B cell (primary cell): ENCODE results near the gene RND1. TPM values are rescaled to one million over a fixed set of nuclear protein-coding genes. Genes with fewer than 3 reads are reported as not detected.

Source experiments
- ATAC-seq: fragments of 200-7000 bp; cut with Tn5 transposase; one replicate; pipeline ENCODE4 v1.10.0; 2021; ENCODE audit warnings: low read depth, mild to moderate bottlenecking, moderate number of reproducible peaks, moderate library complexity
- CTCF ChIA-PET: fragments of 350-600 bp; sonication (Branson Sonifier 250); formaldehyde crosslinking; loops from one replicate; lab custom pipeline; 2021; ENCODE audit warnings: antibody characterized with exemption, inconsistent platforms; lab: Charles Lee
- POLR2A ChIA-PET: fragments of 350-600 bp; sonication (Branson Sonifier 250); formaldehyde crosslinking; loops from one replicate; lab custom pipeline; 2021; ENCODE audit warnings: antibody characterized with exemption; lab: Charles Lee
- DNase-seq: peaks from one replicate; pipeline ENCODE4 v3.0.0; 2013
- H2AFZ ChIP-seq: 2 replicates; pipeline ENCODE4 v1.6.1; 2012; ENCODE audit warnings: mild to moderate bottlenecking, low read depth, low read length; ENCODE audit not compliant: insufficient read depth, poor library complexity, severe bottlenecking
- H3K27ac ChIP-seq, 2 donors: 1 replicate in 1 of 2; 2 replicates in 1 of 2; pipeline ENCODE4 v1.5.1; 2012 to 2013; ENCODE audit warnings: low read length in 2 of 2, mild to moderate bottlenecking in 2 of 2, moderate library complexity in 1 of 2
- H3K27me3 ChIP-seq, 4 experiments: fragments of 200-600 bp in 1 of 4; sonication (generic) in 1 of 4; replicated peaks in 1 of 4; 1 replicate in 2 of 4; 2 replicates in 2 of 4; pipeline versions ENCODE4 v1.6.1 to v1.7.0; 2013 to 2016; ENCODE audit warnings: low read length in 3 of 4, mild to moderate bottlenecking in 2 of 4, mixed read lengths in 1 of 4, moderate library complexity in 1 of 4; ENCODE audit not compliant: insufficient read depth in 4 of 4, control insufficient read depth in 3 of 4; ENCODE audit errors: control extremely low read depth in 1 of 4
- H3K36me3 ChIP-seq, 2 experiments: replicated peaks in 1 of 2; 1 replicate in 1 of 2; 2 replicates in 1 of 2; pipeline versions ENCODE4 v1.6.1 to v1.7.1; 2013; ENCODE audit warnings: low read length in 1 of 2; ENCODE audit not compliant: insufficient read depth in 2 of 2, control insufficient read depth in 1 of 2; ENCODE audit errors: control extremely low read depth in 1 of 2, extremely low read depth in 1 of 2
- H3K4me1 ChIP-seq, 2 donors: fragments of 200-600 bp in 1 of 2; sonication (generic) in 1 of 2; 1 replicate in 1 of 2; 2 replicates in 1 of 2; pipeline versions ENCODE4 v1.5.1 to v1.6.1; 2013 to 2017; ENCODE audit warnings: low read length in 2 of 2; ENCODE audit not compliant: control insufficient read depth in 2 of 2, insufficient read depth in 2 of 2
- H3K4me2 ChIP-seq: replicated peaks from 2 replicates; pipeline ENCODE3; 2012; ENCODE audit warnings: mild to moderate bottlenecking, low read depth, low read length; ENCODE audit not compliant: poor library complexity, severe bottlenecking
- H3K4me3 ChIP-seq, 5 experiments: fragments of 200-600 bp in 1 of 5; sonication (generic) in 1 of 5; 1 replicate in 3 of 5; 2 replicates in 2 of 5; pipeline versions ENCODE4 v1.5.1 to v1.7.0; 2011 to 2016; ENCODE audit warnings: low read length in 4 of 5, mild to moderate bottlenecking in 4 of 5, low read depth in 2 of 5, control low read depth in 1 of 5, moderate library complexity in 1 of 5; ENCODE audit not compliant: insufficient read depth in 1 of 5; ENCODE audit errors: control extremely low read depth in 1 of 5, extremely low read depth in 1 of 5
- H3K79me2 ChIP-seq: fragments of 200-600 bp; sonication (generic); one replicate; pipeline ENCODE4 v1.6.0; 2016; ENCODE audit warnings: low read length; ENCODE audit not compliant: control insufficient read depth, insufficient read depth
- H3K9ac ChIP-seq: fragments of 200-600 bp; sonication (generic); 2 replicates; pipeline ENCODE4 v1.6.1; 2017; ENCODE audit warnings: mild to moderate bottlenecking, low read length, moderate library complexity
- H3K9me3 ChIP-seq, 3 donors: one replicate each; pipeline versions ENCODE4 v1.6.1 to v1.7.1; 2013; ENCODE audit warnings: low read length in 2 of 3; ENCODE audit not compliant: control insufficient read depth in 2 of 3, insufficient read depth in 1 of 3; ENCODE audit errors: control extremely low read depth in 1 of 3
- H4K20me1 ChIP-seq: 2 replicates; pipeline ENCODE4 v1.6.0; 2012; ENCODE audit warnings: mild to moderate bottlenecking, low read length; ENCODE audit not compliant: insufficient read depth, control insufficient read depth, poor library complexity, severe bottlenecking
- H3K27ac Mint-ChIP-seq: one replicate; pipeline ENCODE4 v1.8.0; 2021; ENCODE audit warnings: mixed read lengths
- H3K27me3 Mint-ChIP-seq: one replicate; pipeline ENCODE4 v1.8.0; 2021; ENCODE audit warnings: mixed read lengths
- H3K4me1 Mint-ChIP-seq: one replicate; pipeline ENCODE4 v1.8.0; 2021; ENCODE audit warnings: mixed read lengths
- H3K4me3 Mint-ChIP-seq: one replicate; pipeline ENCODE4 v1.8.0; 2021; ENCODE audit warnings: mixed read lengths
- H3K9me3 Mint-ChIP-seq: one replicate; pipeline ENCODE4 v1.8.0; 2022; ENCODE audit warnings: mixed read lengths; ENCODE audit not compliant: insufficient read depth
- EZH2 ChIP-seq: IDR thresholded peaks from 2 replicates; pipeline ENCODE4 v1.6.1; 2012; ENCODE audit warnings: borderline replicate concordance, low read depth, mild to moderate bottlenecking, moderate library complexity, low read length; ENCODE audit not compliant: insufficient read depth, poor library complexity, severe bottlenecking
- WGBS: methylation state at CpG from one replicate; pipeline ENCODE4 v1.1.5; 2013; ENCODE audit warnings: missing lambda C conversion rate; ENCODE audit not compliant: insufficient coverage; 5-methylcytosine and 5-hydroxymethylcytosine counted together
- intact Hi-C: fragments of 100-400 bp; cut with micrococcal nuclease; formaldehyde crosslinking; loops from one replicate; pipeline ENCODE4 v1.10.0; 2022
- polyA plus RNA-seq: library from polyadenylated mRNA; depleted of rRNA; stranded (reverse); fragments of >200 nt; gene quantifications from 2 replicates; pipeline ENCODE4 v1.2.3, GENCODE V29; 2012
- total RNA-seq, 2 donors: library from RNA; stranded (reverse); fragments of 120-200 nt in 1 of 2; gene quantifications; 1 replicate in 1 of 2; 2 replicates in 1 of 2; pipeline versions ENCODE4 v1.2.3 to v1.2.4, GENCODE V29; 2013 to 2022
- TF ChIP-seq, protein P1 (sequence below): fragments of 200-600 bp; IDR thresholded peaks from one replicate; pipeline ENCODE4 v1.8.0; 2022; ENCODE audit warnings: antibody characterized with exemption, mild to moderate bottlenecking

RND1 gene
- total and polyA plus RNA-seq, 2 donors (not counting 1 experiment from before 2014, with no cell fraction given), result 7.3 to 19.5 TPM

- peak overlapping the region in 1 of 2 donors; percentile 32 for H3K27ac ChIP-seq
- H3K27ac Mint-ChIP-seq, result peak overlapping the region; percentile 53
Observed at GRCh38 chr12:48814262-48815125, 51.2 kb downstream of the RND1 start.

More at GRCh38 chr12:48814262-48815125, 51.2 kb downstream of the RND1 start:
- Histone ChIP-seq H3K27me3 (peaks cover 0 to 31% (median 16%) of the 10 kb centered on the region in 4 experiments), H3K9ac (peak overlapping the region; percentile 91), H3K79me2 (no peaks in the 10 kb centered on the region), H4K20me1 (peaks cover 13% of the 10 kb centered on the region), H2AFZ (peak overlapping the region; percentile 96), H3K4me3 (peak overlapping the region; percentile 38 to 84 (median 69)), H3K36me3 (no peaks in the 10 kb centered on the region), H3K4me1 (peaks cover 30 to 38% of the 10 kb centered on the region in 2 donors), H3K4me2 (peak overlapping the region; percentile 100), H3K9me3 (no peaks in the 10 kb centered on the region)
- peaks cover 29% of the 10 kb centered on the region for H3K4me1 Mint-ChIP-seq
- intact Hi-C loops, result loop anchor here (1.0 kb wide), 2 partner anchors 38 to 76 kb away; partner anchors contain the start of gene DDX23
- H3K4me3 Mint-ChIP-seq, result peak overlapping the region; percentile 96
- H3K27me3 Mint-ChIP-seq, result peaks cover 12% of the 10 kb centered on the region
- ATAC-seq (peak; percentile 81), DNase-seq (peak; percentile 87)
- H3K9me3 Mint-ChIP-seq, result no peaks in the 10 kb centered on the region
- ChIA-PET CTCF (interaction anchor here (0.6 to 6.8 kb wide), 12 partner anchors 9 to 78 kb away, joined by 3 to 57 read pairs (median 3); partner anchors contain the start of gene DDX23), POLR2A (interaction anchor here (0.9 kb wide), 1 partner anchor 38 kb away, joined by 3 read pairs; no protein-coding TSS in a partner anchor)
- under 1% methylated on average over 66 of the region's 70 CpGs for WGBS
- TF ChIP-seq, protein P1, sequence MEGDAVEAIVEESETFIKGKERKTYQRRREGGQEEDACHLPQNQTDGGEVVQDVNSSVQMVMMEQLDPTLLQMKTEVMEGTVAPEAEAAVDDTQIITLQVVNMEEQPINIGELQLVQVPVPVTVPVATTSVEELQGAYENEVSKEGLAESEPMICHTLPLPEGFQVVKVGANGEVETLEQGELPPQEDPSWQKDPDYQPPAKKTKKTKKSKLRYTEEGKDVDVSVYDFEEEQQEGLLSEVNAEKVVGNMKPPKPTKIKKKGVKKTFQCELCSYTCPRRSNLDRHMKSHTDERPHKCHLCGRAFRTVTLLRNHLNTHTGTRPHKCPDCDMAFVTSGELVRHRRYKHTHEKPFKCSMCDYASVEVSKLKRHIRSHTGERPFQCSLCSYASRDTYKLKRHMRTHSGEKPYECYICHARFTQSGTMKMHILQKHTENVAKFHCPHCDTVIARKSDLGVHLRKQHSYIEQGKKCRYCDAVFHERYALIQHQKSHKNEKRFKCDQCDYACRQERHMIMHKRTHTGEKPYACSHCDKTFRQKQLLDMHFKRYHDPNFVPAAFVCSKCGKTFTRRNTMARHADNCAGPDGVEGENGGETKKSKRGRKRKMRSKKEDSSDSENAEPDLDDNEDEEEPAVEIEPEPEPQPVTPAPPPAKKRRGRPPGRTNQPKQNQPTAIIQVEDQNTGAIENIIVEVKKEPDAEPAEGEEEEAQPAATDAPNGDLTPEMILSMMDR, result peak; percentile 99
- no peak for TF ChIP-seq EZH2
